Chondrocyte (in vitro differentiated cells): ENCODE data around the gene GFOD2. TPM values are rescaled to one million over a fixed set of nuclear protein-coding genes. Genes with fewer than 3 reads are reported as not detected.

ENCODE experiments used
- DNase-seq: peaks from one replicate; pipeline ENCODE4 v3.0.0; 2021; ENCODE audit warnings: mixed read lengths, low spot score
- H3K27ac Mint-ChIP-seq: one replicate; pipeline ENCODE4 v1.8.0; 2021; ENCODE audit warnings: mild to moderate bottlenecking, moderate library complexity, mixed read lengths; ENCODE audit not compliant: unreplicated experiment
- H3K27me3 Mint-ChIP-seq: 2 replicates; pipeline ENCODE4 v1.8.0; 2021; ENCODE audit warnings: low read depth, mixed read lengths
- H3K36me3 Mint-ChIP-seq: 2 replicates; pipeline ENCODE4 v1.8.0; 2021; ENCODE audit warnings: low read depth, mixed read lengths
- H3K4me1 Mint-ChIP-seq: 2 replicates; pipeline ENCODE4 v1.8.0; 2021; ENCODE audit warnings: low read depth, mild to moderate bottlenecking, mixed read lengths
- H3K4me3 Mint-ChIP-seq: one replicate; pipeline ENCODE4 v1.8.0; 2021; ENCODE audit warnings: mild to moderate bottlenecking, moderate library complexity, mixed read lengths; ENCODE audit not compliant: unreplicated experiment
- H3K9me3 Mint-ChIP-seq: 2 replicates; pipeline ENCODE4 v1.8.0; 2021; ENCODE audit warnings: low read depth, mixed read lengths
- total RNA-seq: library from RNA; stranded (reverse); gene quantifications from 3 replicates; pipeline ENCODE4 v1.2.1, GENCODE V29; 2021
- TF ChIP-seq, protein P1 (sequence below): fragments of 200-600 bp; sonication (generic); IDR thresholded peaks from 2 replicates; pipeline ENCODE4 v1.5.0; 2021; ENCODE audit warnings: antibody characterized with exemption, mild to moderate bottlenecking, moderate library complexity

Gene GFOD2
- total RNA-seq, 1 donor from 2014 or later = 16.3 TPM

DNA sequence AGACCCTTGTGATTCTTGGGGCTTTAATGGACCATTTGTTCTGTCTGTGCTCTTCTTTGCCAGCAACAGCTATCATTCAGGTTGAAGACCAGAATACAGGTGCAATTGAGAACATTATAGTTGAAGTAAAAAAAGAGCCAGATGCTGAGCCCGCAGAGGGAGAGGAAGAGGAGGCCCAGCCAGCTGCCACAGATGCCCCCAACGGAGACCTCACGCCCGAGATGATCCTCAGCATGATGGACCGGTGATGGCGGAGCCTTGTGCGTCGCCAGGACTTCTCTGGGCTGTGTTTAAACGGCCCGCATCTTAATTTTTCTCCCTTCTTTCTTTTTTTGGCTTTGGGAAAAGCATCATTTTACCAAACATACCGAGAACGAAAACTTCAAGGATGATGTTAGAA, 81.5 kb downstream of the GFOD2 start:
- H3K4me3 Mint-ChIP-seq = no peak overlapping the region
- no peak for DNase-seq
- TF ChIP-seq, protein P1, sequence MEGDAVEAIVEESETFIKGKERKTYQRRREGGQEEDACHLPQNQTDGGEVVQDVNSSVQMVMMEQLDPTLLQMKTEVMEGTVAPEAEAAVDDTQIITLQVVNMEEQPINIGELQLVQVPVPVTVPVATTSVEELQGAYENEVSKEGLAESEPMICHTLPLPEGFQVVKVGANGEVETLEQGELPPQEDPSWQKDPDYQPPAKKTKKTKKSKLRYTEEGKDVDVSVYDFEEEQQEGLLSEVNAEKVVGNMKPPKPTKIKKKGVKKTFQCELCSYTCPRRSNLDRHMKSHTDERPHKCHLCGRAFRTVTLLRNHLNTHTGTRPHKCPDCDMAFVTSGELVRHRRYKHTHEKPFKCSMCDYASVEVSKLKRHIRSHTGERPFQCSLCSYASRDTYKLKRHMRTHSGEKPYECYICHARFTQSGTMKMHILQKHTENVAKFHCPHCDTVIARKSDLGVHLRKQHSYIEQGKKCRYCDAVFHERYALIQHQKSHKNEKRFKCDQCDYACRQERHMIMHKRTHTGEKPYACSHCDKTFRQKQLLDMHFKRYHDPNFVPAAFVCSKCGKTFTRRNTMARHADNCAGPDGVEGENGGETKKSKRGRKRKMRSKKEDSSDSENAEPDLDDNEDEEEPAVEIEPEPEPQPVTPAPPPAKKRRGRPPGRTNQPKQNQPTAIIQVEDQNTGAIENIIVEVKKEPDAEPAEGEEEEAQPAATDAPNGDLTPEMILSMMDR = no peak
- no peak overlapping the region for H3K27ac Mint-ChIP-seq
- peaks cover 9% of the 10 kb centered on the region for H3K4me1 Mint-ChIP-seq
- H3K27me3 Mint-ChIP-seq = no peaks in the 10 kb centered on the region
- peaks cover 21% of the 10 kb centered on the region for H3K36me3 Mint-ChIP-seq
- H3K9me3 Mint-ChIP-seq = no peaks in the 10 kb centered on the region

DNA sequence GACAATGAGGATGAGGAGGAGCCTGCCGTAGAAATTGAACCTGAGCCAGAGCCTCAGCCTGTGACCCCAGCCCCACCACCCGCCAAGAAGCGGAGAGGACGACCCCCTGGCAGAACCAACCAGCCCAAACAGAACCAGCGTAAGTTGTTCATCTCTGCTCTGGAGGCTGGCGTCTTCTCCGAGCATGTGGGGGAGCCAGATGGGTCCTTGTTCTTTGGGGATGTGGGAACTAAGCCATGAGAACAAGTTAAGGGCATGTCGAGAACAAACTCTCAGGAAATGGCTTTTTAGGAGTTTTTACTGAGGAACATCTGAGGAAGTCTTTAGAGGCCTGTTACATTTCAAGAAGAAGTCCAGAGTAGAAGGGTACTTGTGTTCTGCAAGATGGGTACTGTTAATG, 82.4 kb downstream of the GFOD2 start:
- no peaks in the 10 kb centered on the region for H3K9me3 Mint-ChIP-seq
- no peaks in the 10 kb centered on the region for H3K27me3 Mint-ChIP-seq
- no peak overlapping the region for H3K27ac Mint-ChIP-seq
- H3K4me1 Mint-ChIP-seq = no peaks in the 10 kb centered on the region
- DNase-seq = no peak
- TF ChIP-seq, protein P1 = no peak
- no peak overlapping the region for H3K4me3 Mint-ChIP-seq
- peaks cover 21% of the 10 kb centered on the region for H3K36me3 Mint-ChIP-seq

GRCh38 chr16:67632415-67633172, 86.5 kb downstream of the GFOD2 start:
- TF ChIP-seq, protein P1 = no peak
- DNase-seq = no peak
- Mint-ChIP-seq H3K27ac (no peak overlapping the region), H3K9me3 (no peaks in the 10 kb centered on the region), H3K4me1 (no peaks in the 10 kb centered on the region), H3K4me3 (no peak overlapping the region), H3K36me3 (peaks cover 23% of the 10 kb centered on the region), H3K27me3 (no peaks in the 10 kb centered on the region)

DNA sequence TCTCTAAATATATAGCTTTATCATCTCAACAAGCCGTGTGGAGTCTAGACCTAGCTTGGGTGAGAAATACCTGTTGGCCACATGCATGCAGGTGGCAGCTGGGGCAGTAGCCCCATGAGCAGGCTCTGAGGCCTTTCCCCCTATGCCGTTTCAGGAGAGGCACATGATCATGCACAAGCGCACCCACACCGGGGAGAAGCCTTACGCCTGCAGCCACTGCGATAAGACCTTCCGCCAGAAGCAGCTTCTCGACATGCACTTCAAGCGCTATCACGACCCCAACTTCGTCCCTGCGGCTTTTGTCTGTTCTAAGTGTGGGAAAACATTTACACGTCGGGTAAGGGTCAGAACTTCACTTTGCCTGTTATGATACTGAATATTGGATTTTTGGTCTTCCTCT, 90.9 kb downstream of the GFOD2 start:
- no peak overlapping the region for H3K4me3 Mint-ChIP-seq
- no peak for DNase-seq
- no peak overlapping the region for H3K27ac Mint-ChIP-seq
- H3K4me1 Mint-ChIP-seq = no peaks in the 10 kb centered on the region
- no peaks in the 10 kb centered on the region for H3K9me3 Mint-ChIP-seq
- peaks cover 24% of the 10 kb centered on the region for H3K36me3 Mint-ChIP-seq
- no peaks in the 10 kb centered on the region for H3K27me3 Mint-ChIP-seq
- TF ChIP-seq, protein P1 = no peak

Other genes starting within 250 kb of the GFOD2 start
- gene ATP6V0D1, start 238.2 kb downstream of the GFOD2 start, total RNA-seq = 83.8 to 89.8 TPM (median 85.5 TPM) in 3 replicates
- not detected in 3 replicates for gene AGRP, start 235.8 kb downstream of the GFOD2 start, total RNA-seq
- 52.0 to 99.1 TPM (median 97.6 TPM) in 3 replicates for gene RIPOR1, start 190.5 kb downstream of the GFOD2 start, total RNA-seq
- gene CTCF, start 156.8 kb downstream of the GFOD2 start, total RNA-seq = 31.2 to 34.2 TPM (median 32.3 TPM) in 3 replicates
- gene CARMIL2, start 74.2 kb downstream of the GFOD2 start, total RNA-seq = 0.97 to 1.8 TPM (median 1.5 TPM) in 3 replicates
- 16.2 to 18.0 TPM (median 17.2 TPM) in 3 replicates for gene ACD, start 59.1 kb downstream of the GFOD2 start, total RNA-seq
- 2.5 to 3.5 TPM (median 3.3 TPM) in 3 replicates for gene PARD6A, start 58.4 kb downstream of the GFOD2 start, total RNA-seq
- 6.2 to 9.2 TPM (median 6.4 TPM) in 3 replicates for gene ENKD1, start 52.6 kb downstream of the GFOD2 start, total RNA-seq
- 0.82 to 3.1 TPM (median 0.85 TPM) in 3 replicates for gene C16orf86, start 52.5 kb downstream of the GFOD2 start, total RNA-seq
- 13.4 to 16.8 TPM (median 14.4 TPM) in 3 replicates for gene RANBP10, start 87.2 kb upstream of the GFOD2 start, total RNA-seq
- 1.8 to 3.1 TPM (median 2.3 TPM) in 3 replicates for gene TSNAXIP1, start 87.6 kb upstream of the GFOD2 start, total RNA-seq
- 25.3 to 26.3 TPM (median 25.7 TPM) in 3 replicates for gene THAP11, start 123.0 kb upstream of the GFOD2 start, total RNA-seq
- gene NUTF2, start 127.6 kb upstream of the GFOD2 start, total RNA-seq = 131 to 147 TPM (median 135 TPM) in 3 replicates
- gene CENPT, start 128.4 kb upstream of the GFOD2 start, total RNA-seq = 50.5 to 58.3 TPM (median 52.8 TPM) in 3 replicates
- 67.6 to 77.2 TPM (median 67.9 TPM) in 3 replicates for gene EDC4, start 153.7 kb upstream of the GFOD2 start, total RNA-seq
- gene NRN1L, start 165.6 kb upstream of the GFOD2 start, total RNA-seq = 0.57 TPM in 1 of 3 replicates, not detected in the others
- 33.1 to 38.9 TPM (median 35.9 TPM) in 3 replicates for gene PSKH1, start 173.9 kb upstream of the GFOD2 start, total RNA-seq
- not detected in 3 replicates for gene CTRL, start 212.5 kb upstream of the GFOD2 start, total RNA-seq
- gene PSMB10, start 217.5 kb upstream of the GFOD2 start, total RNA-seq = 30.1 to 43.2 TPM (median 33.9 TPM) in 3 replicates
- gene LCAT, start 224.8 kb upstream of the GFOD2 start, total RNA-seq = 35.8 to 43.1 TPM (median 38.2 TPM) in 3 replicates
- gene SLC12A4, start 249.3 kb upstream of the GFOD2 start, total RNA-seq = 117 to 138 TPM (median 132 TPM) in 3 replicates